NCI-H82 (cell line): ENCODE results near the gene LHX3.
A peak's percentile ranks its signal among the peaks of the same experiment; 100 is the strongest.

ENCODE experiments used
- DNase-seq: peaks from one replicate; lab custom pipeline; 2025; lab: John Stamatoyannopoulos, UW

The LHX3 gene

DNA sequence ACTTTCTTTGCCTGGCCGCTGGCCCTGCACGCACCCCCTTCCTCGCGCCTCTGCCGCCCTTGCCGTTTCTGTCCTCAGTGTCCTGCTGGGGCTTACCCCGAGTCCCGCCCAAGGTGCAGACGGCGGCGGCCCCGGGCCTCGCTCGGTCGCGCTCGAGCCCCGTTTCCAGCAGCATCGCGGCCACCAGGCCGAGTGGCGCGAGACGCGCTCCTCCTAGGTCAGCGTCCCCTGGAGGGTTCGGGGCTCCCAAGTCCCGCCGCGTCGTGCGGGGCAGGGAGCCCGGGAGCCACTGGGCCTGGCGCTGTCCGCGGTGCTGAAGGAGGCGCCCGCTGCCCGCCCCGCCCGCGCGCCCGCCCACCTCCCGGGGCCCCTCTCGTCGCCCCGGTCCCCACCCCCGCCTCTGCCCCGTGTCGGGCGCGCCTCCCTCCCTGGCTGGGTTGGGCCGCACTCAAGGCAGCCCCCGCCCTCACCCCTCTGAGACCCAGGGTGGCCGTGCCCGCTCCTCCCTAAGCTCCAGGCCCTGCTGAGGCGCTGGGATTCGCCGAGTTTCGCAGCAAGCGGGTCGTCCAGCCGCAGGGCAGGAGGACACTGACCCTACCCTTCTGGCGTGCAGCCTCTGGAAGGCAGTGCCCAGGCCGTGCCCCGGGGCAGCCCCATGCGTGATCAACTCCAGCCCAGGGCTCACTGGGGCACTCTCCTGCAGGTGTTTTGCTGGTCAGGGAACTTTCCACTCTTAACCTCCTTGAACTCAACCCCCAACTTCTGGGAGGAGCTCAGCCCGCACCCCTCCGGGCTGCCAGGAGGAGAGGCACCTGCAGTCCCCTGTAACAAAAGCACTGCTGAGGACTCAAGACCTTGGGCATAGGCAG, at the start of gene LHX3:
Gene LHX3, minus strand, starts transcription at position 291 of the 869 bp plus-strand sequence. Its CDS starts 116 bp downstream, at position 175.
- no peak for DNase-seq

DNA sequence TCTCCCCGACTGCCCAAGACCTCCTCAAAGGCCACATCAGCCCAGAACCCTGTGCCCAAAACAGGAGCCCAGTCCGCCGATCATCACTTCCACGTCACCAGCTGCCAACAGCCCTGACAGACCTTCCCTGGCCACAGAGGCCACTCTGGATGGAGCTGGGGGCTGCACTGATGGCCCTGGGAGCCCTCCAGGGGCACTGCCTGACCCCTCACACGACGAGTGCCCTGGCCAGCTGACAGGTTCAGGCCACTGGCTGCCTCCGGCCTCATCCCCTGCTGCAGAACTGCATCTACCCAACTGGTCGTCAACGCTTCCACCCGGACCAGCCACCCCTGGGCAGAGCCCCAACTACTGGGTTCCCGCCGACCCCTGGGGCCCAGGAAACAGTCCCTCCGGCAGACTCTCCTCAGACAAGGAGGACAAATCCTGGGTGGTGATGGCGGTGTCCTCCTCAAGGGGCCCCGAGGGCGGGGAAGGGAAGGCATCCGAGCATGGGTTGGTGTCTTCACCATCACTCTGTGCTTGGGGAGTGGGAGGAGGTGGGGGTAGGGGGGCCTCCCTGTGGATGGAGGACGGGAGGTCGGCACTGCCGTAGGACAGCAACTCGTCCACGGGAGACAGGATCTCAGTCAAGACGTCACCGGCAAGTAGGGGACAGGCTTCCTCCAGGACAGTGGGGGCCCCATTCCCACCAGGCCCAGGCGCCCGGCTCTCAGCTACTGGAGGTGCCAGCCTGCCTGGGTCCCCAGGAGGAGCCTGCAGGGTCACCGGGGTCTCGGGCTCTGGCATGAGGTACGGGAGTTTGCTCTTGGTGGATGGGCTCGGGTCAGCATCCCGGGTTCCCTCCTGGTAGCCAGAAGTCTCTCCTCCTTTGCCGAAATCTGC, 48.6 kb upstream of the LHX3 start:
- no peak for DNase-seq

DNA sequence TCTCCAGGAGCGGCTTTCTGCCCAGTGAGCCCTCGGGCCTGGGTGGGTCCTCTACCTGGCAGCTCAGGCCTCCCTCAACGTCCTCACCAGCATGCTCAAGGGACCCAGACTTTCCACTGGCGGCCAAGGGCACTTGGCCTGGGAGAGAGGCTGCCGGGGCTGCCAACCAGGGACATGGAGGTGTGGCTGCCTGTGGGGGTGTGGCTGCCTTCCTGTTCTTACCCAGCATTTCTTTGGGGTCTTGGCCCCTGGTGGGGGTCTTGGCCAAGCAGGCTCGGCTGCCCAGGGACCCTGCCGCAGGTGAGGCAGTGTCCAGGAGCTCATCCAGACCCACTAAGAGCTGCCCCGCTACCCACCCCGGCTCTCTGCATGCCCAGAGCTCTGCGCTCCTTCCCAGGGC, 47.9 kb upstream of the LHX3 start:
- no peak for DNase-seq

DNA sequence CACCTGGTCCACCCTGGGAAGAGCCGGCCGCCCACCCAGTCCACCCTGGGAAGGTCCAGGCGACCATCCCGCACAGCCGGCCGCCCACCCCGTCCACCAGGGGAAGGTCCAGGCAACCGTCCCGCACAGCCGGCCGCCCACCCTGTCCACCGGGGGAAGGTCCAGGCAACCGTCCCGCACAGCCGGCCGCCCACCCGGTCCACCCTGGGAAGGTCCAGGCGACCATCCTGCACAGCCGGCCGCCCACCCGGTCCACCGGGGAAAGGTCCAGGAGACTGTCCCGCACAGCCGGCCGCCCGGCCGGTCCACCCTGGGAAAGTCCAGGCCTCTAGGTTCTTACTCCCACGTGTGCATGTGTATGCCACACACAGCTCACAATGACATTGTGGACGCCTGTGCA, 47.4 kb upstream of the LHX3 start:
- no peak for DNase-seq

GRCh38 chr9:136251264-136252115, 46.6 kb upstream of the LHX3 start:
- no peak for DNase-seq

GRCh38 chr9:136250676-136251075, 45.7 kb upstream of the LHX3 start:
- DNase-seq: no peak

DNA sequence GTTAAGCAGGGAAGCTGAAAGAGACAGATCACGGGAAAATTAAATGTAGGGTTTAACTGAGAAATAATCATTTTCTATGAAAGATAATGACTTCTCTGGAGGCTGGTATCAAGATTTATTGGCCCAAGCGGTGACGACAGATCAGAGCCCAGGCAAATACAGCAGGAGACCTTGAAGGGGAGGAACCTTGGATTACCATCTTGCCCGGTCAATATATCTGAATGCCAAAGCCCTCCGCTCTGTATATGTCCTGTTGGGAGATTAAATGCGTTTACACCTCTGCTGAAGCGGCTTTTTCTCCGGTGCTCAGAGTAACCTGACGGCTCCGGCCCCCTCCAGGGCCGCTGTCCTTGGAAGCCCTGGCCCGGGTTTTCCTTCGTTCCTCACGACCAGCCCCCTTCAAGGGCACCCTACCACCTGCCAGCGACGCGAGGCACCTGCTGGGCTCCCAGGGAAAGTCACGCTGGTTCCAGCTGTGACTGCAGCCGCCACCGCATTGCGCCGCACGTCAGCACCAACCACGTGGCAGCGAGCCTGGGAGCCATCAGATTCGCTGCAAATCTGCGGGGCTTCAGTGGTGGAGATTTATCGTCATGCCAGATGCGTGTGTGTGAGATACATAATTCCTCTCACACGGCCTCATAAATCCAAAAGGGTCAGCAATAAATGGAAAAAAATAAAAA, 45.1 kb upstream of the LHX3 start:
- no peak for DNase-seq

DNA sequence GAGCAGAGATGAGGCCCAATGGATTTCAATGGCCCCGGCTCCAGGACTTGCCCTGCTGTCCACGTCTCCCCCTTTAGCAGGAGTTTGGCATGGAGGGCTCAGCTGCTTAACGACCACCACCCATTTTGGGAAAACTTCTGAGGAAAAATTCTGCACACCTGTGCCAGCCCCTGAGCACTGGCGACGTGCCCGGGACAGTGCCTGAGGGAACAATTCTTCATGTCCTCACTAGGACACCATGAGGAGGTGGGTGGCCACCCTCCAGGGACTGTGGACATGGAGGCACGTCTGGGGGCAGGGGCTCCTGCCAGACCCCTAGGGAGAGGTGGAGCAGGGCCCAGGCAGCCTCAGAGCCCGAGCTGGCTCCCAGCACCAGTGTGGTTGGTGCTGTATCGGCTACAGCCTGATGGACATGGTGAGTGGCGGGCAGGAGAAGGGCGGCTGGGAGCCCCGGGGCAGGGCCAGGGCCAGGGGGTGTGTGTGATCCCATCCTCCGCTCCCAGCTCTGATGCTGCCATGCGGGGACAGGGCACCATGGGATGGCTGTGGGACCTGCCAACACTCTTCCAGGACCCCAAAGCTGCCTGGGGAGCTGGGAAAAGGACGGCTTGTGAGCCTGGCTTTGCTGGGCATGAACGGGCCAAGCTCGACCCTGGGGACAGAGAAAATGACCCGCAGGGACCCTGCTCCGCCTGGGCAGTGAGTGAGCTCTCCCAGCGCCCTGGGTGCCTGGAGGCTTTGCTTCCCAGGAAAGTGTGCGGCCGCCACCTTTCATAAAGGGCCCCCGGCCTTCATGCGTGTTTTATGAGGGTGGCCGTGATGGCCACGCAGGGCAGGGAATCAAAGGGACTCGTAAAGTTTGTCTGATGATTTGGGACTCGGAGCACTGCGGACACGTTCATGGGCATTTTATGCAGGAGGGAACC, 44.3 kb upstream of the LHX3 start:
- DNase-seq: no peak

DNA sequence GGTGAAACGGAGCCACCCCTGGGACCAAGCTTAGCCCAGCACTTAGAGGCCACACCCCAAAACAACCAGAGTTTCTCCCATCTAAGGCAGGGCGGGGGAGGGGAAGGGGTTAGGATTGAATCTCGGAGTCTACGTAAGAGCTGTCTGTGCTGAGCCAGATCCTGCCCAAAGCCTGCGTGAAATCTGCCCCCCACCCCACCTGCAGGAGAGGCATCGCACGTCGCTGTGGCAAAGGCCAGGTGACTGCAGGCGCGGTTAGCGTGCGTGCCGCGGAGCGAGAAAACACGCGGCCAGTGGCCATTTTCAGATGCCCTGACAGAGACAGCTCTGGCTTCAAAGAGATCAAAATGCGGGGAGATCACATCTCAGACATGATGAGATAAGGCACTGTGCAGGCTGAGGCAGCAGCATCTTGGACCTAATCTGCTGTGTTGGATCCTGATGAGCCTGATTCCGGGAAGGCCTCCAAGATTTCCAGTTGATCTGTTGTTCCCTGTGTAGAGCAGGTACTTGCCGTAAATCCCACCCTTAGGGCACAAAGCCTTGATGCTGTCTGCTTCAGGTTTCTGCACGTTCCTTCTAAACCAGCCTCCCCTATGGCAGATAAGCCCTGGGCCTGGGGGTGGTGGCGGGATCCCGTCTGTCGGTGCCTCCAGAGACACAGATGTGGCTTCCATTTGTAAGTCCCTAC, 43.2 kb upstream of the LHX3 start:
- DNase-seq: peak; percentile 32

- DNase-seq: no peak
Observed at GRCh38 chr9:136247551-136247916, 42.6 kb upstream of the LHX3 start.

- DNase-seq: no peak
Observed at GRCh38 chr9:136246849-136247550, 42.1 kb upstream of the LHX3 start.

GRCh38 chr9:136245219-136246150, 40.6 kb upstream of the LHX3 start, which contains the start of gene QSOX2:
QSOX2 (minus strand) TSS chr9:136245812; CDS start chr9:136245803, 9 bp downstream.
- peak; percentile 84 for DNase-seq

DNA sequence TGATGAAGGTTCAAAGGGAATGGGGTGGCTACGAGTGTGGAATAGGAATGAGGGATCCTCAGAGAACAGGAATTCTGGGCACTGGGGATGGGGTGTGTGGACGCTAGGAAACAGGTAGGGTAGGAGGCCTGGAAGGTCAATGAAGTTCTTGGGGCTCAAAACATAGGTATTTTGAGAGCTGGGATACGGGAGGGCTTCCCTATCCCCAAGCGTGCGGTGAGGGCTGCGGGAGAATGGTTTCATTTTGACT, 40.0 kb upstream of the LHX3 start:
- no peak for DNase-seq

GRCh38 chr9:136244122-136244968, 39.4 kb upstream of the LHX3 start:
- DNase-seq: no peak

DNA sequence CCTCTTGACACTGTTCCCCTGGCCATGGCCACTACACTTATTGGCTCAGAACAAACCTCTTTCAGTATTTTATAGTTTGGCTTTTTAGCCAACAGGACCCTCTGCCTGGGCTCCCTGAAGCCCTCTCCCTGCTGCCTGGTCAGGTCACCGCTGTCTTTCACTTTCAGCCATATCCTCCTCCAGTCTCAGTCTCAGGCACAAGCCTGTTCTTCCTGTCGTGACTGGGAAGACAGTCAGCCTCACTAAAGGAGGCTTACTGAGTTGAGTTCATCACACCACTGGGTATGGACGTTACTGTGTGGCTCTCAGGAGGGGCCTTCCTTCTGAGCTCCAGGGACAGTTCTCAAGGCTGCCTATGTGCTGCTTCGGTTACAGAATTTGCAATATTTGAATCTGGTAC, 38.7 kb upstream of the LHX3 start:
- no peak for DNase-seq

GRCh38 chr9:136242918-136243525, 38.1 kb upstream of the LHX3 start:
- DNase-seq: no peak

DNA sequence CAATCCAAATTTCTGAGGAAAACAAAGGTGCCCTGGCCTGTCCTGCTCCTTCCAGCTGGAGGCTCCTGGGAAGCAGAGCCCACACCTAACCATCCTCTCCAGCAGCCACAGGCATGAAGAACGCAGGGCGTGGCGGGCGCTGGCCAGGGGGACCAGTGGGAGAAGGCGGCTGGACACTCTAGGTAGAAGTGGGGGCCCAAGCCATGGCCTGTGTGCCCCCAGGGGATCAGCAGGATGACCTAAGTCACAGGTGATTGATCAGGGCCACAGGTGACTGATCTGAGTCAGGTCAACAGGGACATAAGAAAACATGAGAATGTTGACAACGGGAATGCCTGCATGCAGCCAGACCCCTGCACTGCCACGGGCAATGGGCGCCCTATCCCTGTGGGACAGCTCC, 37.3 kb upstream of the LHX3 start:
- no peak for DNase-seq
